GM15510 (cell line): ENCODE data around the gene LTBP1.

Experiments used
- POLR2A ChIP-seq: IDR thresholded peaks from 3 replicates; pipeline ENCODE4 v1.6.1; 2011; ENCODE audit warnings: borderline replicate concordance; ENCODE audit not compliant: insufficient read length; ENCODE audit errors: extremely low read depth

LTBP1 gene

DNA sequence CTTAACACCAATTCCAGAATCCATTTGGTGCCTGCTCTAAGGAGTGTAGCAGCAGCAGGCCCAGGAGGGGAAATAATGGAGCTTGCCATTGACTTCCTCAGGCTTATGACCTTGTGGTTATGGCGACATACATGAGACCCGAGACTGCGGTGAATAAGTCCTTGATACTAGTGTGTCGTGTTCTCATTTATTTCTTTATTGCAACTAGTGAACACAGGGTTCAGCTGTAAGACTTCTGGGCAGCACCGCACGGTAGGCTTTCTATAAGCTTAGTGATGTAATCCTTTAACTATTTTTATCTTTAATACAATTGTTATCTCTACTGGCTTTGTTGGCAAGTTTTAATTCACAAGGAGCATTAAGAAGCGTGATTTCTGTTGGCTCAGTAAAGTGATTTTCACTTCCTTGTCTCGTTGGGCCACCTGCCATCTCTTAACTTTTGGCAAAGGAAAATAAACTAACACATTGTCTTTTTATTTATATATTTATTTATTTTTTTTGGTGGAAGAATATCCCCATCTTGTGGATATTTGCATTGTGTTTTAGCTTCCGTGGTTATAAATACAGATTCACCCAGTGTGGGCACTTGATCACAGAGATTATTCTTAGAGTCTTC is 139.8 kb downstream of the LTBP1 start:
- TF ChIP-seq POLR2A: no peak

DNA sequence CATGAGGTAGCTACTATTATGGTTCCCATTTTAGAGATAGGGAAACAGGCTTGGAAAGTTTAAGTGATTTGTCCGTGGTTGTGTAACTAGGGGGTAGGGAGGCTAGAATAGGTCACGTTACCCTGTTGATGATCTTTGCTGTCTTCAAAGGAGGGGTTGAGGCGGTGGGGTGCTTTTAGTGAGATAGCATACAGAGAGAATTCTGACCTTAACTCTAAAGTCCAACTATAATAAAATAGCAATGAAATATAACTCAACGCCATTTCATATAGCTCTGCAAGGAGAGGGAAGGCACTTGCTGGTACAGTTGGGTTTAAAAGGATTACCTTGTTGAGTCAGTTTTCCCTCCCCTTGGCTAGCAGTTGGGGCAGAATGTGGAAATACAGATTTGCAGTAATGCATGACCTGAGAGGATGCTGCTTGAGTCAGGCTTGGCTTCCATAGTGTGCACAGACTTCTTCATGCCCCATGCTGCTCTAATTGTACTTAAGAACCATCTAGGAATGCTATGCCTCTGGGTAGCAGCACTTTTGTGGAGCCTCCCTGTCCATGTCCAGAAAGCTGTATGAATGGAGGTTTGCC is 143.9 kb downstream of the LTBP1 start:
- no peak for TF ChIP-seq POLR2A

DNA sequence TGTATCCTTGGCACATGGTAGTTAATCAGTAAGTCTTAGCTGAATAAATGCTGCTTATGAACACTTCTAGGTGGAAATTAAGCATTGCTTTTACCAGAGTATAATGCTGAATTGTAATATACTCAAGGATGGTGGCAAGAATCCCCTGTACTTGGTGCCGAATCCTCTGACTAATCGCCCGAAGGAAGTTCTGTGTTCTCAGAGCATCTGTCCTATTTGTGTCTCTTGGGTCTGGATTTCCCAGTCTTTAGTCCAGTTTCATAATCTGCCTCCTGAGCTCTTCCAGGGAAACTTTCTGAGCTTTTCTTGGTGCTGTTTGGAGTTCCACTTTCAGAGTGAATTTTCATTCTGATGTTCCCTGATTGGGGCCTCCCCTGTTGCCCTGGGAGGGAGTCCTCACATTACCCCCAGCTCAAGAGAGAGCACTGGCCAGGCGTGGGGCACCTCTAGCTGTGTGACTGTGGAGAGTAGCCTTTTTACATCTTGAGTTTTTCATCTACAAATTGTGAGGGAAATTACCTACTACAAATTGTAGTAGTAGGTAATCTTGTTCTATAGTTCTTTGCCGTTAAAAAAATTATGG is 144.9 kb downstream of the LTBP1 start:
- no peak for TF ChIP-seq POLR2A

DNA sequence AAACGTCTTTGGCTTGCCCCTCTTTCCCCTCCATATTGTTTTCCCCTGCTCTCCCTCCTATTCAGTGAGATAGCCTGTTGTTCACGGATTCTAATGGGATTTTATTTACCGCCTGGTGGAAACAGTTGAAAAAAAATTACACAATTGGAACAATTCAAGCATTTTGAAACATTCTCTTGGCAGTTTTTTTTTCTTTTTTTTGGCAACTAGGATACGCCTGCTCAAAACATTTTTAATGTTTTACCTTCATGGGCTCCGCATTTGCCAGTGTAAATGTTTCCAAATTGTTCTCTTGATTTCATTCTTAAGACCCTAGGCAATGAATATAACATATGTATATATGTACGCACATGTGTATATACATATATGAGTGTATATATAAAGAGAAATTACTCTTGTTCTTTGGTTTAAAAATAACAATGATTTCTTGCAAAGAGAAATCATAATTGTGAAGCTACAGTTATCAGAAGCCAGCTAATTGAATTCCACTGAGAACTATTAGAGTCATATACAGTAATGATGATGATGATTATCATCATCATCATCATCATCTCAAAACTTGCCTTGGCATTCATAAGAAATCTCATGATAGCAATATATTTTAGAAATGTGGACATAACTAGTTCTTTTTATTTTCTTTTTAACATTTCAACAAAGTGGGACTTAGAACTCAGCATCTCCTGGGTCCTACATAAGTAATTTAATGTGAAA is 146.7 kb downstream of the LTBP1 start:
- no peak for TF ChIP-seq POLR2A

DNA sequence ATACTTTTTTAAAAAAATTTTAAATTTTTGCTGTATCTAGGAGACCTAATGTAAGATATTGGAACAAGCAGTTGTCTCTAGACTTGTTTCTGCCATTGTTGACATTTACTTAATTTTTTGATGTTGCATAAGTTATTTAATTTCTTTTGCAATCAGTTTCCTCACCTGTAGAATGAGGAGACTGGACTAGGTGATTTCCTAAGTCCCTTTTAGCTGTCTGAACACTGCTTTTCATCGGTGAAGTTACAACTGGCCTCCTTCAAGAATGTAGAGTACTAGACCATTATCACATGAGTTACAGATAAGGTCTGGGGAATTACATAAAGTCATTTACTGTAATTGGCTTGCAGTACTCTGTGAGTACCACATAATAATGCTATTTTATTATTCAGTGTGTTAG is 147.6 kb downstream of the LTBP1 start:
- TF ChIP-seq POLR2A: no peak

DNA sequence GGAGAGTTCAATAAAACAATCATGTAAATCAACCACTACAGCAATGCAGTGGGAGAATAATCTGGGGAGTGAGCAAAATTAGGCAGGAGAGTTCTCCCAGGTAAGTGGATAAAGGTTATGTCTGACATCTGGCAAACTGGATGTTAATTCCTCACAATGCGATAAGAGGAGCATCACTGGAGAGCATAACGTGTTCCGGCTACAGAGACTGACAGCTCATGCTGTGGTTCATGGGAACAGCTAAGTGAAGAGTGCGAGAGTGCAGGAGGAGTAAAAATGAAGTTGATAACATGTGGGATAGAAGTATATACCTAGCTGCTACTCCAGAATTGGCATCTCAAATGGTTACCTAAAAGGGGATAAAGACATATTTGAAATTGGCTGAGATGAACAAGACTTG is 153.2 kb downstream of the LTBP1 start:
- TF ChIP-seq POLR2A: no peak

DNA sequence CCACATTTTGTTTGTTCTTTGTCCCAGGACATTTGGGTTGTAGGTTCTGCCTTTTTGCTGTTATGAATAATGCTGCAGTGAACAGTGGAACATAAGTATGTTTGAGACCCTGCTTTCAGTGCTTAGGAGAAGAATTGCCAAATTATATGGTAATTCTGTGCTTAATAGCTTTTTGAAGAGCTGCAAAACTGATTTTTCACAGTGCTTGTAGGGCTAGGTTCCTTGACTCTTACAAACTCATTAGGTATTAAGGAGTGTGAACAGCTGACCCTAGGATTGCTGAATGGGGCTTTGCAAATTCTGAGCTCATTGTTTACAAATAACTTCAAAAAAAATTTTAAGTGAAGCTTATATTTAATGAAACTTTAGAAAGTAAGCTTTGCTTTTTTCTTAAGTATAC is 154.2 kb downstream of the LTBP1 start:
- TF ChIP-seq POLR2A: no peak

DNA sequence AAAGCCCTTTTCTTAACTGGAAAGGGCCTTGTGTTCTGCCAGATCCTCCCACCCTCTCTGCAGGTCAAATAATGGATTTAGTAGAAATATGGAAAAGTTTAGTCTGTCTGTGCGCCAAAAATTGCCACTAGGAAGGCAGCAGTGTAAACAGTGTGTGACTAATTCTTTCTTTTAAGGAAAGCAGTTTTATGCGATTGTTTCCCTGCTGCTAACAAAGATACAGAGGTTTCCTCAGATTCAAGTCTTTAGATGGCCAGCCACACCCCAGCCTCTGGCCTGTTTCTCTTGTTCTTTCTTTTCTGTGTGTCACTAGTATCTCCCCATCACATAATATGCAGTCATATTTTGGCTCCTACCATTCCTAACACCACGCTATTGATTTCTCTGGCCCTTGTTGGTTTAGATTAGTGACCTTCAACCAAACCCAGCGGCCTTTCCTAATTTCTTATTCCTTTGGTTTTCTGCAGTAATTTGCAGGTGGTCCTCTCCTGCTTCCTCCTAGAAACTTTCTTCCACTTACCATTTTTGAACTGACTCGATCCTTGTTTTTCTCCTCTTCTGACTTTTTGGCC is 157.4 kb downstream of the LTBP1 start:
- no peak for TF ChIP-seq POLR2A

DNA sequence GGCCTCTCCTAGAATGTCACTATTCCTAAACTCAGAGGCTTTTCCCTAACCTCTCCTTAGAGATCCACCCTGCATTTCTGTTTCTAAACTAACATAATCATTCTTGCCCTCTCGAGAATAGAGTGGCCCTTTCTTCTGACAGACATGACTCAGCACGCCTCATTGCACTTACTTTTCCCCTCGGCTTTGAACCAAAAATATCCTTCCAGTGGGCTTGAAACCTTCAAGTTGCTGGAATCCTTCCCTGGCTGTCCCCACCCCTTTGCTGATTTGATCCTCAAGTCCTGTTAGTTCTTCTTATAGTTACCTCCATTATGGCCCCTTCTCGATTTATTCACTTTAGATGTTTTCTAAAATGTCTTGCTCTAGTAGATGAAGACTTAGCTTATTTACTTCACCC is 158.0 kb downstream of the LTBP1 start:
- TF ChIP-seq POLR2A: no peak

DNA sequence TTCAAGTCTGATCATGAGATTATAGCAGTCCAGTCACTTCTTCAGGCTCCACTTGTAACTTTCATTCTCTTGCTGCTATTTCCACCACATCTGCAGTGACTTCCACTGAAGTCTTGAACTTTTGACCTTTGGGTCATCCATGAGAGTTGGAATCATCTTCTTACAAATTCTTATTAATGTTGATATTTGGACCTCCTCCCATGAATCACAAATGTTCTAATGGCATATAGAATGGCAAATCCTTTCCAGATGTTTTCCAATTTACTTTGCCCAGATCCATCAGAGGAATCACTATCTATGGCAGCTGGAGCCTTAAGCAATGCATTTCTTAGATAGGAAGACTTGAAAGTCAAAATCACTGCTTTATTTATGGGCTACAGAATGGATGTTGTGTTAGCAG is 159.4 kb downstream of the LTBP1 start:
- no peak for TF ChIP-seq POLR2A

DNA sequence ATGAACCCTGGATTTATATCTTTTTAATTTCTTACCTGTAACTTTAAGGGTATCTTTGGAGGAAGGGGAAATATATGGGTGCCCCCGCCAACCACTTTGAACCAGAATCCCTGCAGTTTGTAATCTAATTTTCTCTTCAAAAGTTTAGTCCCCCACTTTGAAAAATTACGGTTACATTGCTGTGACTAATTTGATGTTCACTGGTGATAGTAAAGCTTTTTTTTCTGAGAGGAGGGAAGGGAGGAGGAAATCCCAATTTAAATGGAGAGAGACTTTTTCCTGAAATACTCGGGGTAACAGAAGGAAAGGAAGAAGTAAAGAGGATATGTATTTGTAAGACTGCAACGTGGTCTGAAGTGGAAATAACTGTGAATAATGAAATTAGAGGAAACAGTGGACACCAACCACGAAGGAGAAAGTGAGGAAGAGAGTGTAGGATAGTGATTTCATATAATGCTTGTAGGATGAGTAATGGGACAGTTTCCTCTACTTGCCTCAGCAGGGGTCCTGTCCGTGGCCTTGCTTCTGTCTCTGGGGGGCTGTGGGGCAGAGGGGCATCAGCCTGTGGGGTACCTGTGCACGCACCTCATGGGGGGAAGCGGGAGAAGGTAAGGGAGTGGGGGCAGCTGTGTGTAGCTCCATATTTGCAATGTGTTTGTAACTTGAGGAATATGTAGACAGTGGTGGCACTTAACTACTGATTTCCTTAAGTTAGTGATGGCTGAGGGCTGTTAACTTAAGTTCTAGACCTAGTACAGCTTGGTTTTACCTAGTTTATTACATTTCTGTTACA is 161.1 kb downstream of the LTBP1 start:
- TF ChIP-seq POLR2A: no peak

DNA sequence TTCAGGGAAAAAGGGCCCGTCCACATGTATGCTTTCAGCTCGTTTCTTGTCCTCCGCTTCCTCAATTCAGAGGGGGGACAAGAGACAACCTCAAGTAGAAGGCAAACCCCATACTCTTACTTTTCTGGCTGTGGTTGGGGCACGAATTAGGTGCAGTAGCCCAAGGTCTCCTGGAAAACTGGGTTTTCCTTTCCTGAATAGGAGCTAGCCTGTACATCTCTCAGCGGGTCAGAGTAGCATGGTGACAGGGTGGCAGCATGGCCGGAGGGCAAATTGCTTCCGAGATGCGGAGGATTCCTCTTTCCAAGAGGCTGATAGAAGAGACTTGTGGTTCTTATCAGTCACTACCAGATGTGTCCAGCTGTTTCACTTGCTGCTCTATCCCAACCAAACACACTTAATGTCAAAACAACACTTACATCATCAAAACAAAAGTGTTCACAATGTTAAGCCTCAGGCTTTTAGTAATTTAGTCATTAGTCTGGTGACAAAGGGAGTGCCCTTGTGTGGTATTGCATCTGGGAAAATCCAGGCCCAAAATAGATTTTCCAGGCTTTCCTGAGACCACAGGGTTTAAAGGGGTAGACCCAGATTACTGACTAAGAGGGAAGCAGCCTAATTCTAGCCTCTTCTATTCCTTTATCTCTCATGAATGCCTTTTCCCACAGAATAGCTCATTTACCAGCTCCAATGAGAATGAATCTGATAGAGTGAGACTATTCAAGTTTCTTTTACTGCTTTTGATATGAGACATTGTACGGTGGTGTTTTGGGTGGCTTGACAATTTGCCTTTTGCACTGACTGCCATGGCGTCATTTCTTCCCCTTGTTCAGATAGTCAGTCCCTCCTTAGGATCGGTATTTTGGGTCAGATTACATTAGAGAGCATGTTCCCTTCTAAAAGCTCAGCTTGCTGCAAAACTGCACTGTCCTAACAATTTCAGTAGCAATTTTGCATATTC is 162.0 kb downstream of the LTBP1 start:
- no peak for TF ChIP-seq POLR2A

DNA sequence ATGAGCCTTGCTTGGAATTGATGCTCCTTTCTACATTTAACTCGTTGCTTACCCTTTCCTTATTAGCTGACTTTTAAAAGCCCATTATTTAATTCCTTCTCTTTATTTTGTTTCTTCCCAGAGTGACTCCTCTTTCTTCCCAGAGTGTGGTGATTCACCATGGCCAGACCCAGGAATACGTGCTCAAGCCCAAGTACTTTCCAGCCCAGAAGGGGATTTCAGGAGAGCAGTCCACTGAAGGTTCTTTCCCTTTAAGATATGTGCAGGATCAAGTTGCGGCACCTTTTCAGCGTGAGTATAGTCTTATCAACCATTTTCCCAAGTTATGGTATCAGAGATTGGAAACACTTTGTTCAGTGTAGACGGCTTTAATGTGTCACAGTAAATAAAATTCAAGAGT is 163.7 kb downstream of the LTBP1 start:
- TF ChIP-seq POLR2A: no peak
